ENCODE results near the gene IQCF5.
"Not testable (repeated sequence)": the region's sequence is repeated elsewhere in the genome, so short reads cannot be mapped to it uniquely, and the experiment has no call there.

IQCF5 gene

DNA sequence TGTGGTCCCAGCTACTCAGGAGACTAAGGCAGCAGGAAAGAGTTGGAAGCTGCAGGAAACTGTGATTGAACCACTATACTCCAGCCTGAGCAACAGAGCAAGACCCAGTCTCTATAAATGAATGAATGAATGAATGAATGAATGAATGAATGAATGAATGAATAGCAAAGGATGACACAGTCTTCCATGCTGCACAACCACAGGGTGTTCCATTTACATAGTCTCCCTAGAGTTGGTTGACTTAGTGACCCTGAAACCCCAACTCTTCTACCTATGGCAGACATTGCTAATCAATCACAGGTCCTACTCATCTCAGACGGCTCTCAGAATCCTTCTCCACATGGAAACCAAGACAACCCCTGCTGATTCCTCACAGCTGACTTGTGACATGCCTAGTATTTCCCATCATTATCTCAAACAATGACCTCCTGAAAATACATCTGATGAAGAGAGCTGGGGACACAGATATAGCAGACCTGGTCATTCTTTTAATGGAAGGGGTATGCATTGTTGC lies 2.1 kb downstream of the IQCF5 start:
- DNase-seq (ENCODE audit: insufficient read length, low spot score), result no peak
- FAIRE-seq, result no peak

DNA sequence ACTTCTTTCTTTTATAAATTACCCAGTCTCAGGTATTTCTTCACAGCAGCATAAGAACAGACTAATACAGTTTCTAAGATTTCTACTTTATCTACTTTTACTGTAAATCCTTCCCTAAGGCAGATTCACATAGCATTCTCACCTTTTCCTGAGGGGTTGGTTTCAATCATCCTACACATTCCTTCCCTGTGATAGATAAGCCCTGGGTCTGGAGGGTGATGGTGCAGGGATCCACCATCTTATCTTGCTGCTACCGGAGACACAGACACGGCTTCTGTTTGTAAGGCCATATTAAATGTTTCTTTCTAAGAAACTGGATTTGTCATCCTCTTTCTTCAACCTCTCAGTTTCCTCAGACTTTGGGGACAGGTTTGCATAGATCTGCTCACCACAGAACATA lies 6.1 kb downstream of the IQCF5 start:
- DNase-seq (ENCODE audit: insufficient read length, low spot score), result no peak
- FAIRE-seq, result no peak

DNA sequence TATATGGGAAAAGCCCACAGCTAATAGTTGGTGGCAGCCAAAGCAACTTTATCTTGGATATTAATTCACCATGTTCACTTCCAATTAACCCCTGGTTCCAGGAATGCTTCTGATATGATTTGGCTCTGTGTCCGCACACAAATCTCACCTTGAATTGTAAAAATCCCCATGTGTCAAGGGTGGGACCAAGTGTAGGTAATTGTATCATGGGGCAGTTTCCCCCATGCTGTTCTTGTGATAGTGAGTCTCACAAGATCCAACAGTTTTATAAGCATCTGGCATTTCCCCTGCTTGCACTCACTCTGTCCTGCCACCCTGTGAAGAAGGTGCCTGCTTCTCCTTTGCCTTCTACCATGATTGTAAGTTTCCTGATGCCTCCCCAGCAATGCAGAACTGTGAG lies 6.5 kb downstream of the IQCF5 start:
- DNase-seq (ENCODE audit: insufficient read length, low spot score); FAIRE-seq: not testable (repeated sequence)

GRCh38 chr3:51862886-51863285 lies 12.5 kb downstream of the IQCF5 start:
- no peak for DNase-seq (ENCODE audit: insufficient read length, low spot score)
- FAIRE-seq, result no peak

- FAIRE-seq, result peak; percentile 68
These were observed 14.4 kb downstream of the IQCF5 start, which contains the start of gene IQCF2 for GRCh38 chr3:51860703-51861665. Gene IQCF2 (plus strand): TSS chr3:51861615. CDS start chr3:51861667, 52 bp downstream.

GRCh38 chr3:51855411-51855810 lies 20.0 kb downstream of the IQCF5 start:
- FAIRE-seq; DNase-seq (ENCODE audit: insufficient read length, low spot score): not testable (repeated sequence)

More at GRCh38 chr3:51860703-51861665, 14.4 kb downstream of the IQCF5 start, which contains the start of gene IQCF2:
- peak; percentile 16 for DNase-seq (ENCODE audit: insufficient read length, low spot score)

- DNase-seq (ENCODE audit: insufficient read length, low spot score) (no peak), FAIRE-seq (no peak)
These were observed 30.3 kb downstream of the IQCF5 start for GRCh38 chr3:51845129-51845528.

DNA sequence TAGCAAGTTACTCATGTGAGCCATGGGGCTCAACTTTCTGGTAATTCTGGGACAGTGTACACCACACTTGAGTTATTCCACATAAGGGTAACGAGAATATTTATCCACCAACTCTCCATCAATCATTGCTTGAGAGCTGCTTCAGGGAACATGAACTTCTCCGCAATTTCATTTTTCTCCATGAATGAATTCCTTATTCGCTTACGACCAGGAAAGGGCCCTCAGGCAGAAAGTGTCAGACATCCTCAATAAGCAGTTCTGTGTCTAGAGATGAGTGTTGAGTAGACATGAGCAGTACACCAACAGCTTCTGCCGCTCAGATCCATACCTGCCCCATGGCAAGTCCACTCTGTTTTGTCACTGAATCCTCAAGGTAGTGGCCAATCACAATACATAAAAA lies 38.8 kb downstream of the IQCF5 start:
- DNase-seq (ENCODE audit: insufficient read length, low spot score) (no peak), FAIRE-seq (no peak)

DNA sequence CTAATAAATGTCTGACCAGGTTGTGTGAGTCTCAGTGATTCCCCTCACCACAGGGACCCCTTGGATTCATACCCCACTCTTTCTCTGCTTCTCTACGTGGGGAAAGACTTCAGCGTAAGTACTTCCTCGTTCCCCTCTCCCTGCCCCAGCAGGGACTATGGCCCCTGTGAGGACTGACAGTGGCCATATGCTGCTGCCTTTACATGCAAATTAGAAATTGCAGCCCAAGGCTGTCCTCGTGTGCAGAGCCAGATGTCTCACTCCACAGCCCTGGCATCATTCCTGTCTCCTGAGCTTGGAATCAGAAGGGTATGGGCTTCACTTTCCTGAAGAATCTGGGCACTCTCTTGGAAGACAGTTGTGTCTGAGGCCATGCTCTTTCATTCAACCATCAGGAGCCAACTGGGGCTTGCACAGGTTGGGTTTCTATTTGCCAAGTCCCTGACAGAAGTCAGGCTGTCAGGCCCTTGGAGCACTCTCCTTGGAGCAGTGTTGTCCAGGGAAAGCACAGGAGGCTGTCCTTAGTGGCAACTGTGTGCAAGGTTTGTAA lies 44.5 kb downstream of the IQCF5 start:
- FAIRE-seq, result no peak
- no peak for DNase-seq (ENCODE audit: insufficient read length, low spot score)

GRCh38 chr3:51830345-51830744 lies 45.1 kb downstream of the IQCF5 start:
- DNase-seq (ENCODE audit: insufficient read length, low spot score), result no peak
- no peak for FAIRE-seq

DNA sequence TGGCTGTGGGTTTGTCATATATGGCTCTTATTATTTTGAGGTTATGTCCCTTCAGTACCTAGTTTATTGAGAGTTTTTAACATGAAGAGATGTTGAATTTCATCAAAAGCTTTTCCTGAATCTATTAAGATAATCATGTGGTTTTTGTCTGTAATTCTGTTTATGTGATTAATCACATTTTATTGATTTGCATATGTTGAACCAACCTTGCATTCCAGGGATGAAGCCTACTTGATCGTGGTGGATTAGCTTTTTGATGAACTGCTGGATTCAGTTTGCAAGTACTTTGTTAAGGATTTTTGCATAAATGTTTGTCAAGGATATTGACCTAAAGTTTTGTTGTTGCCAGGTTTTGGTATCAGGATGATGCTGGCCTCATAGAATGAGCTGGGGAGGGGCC lies 47.1 kb downstream of the IQCF5 start:
- DNase-seq (ENCODE audit: insufficient read length, low spot score) (no peak), FAIRE-seq (no peak)
